ENCODE data around the gene TREML1.
"Not testable (repeated sequence)": the region's sequence is repeated elsewhere in the genome, so short reads cannot be mapped to it uniquely, and the experiment has no call there.

TREML1 gene

GRCh38 chr6:41159415-41160082, 5.4 kb upstream of the TREML1 start:
- in situ Hi-C loops (cut with HindIII; ENCODE audit: low pct_ligation_motif_present, low pct_unique_long_range_greater_than_20kb, low sequenced_read_pairs) = no loop called here
- no peak for DNase-seq

- in situ Hi-C loops (cut with HindIII; ENCODE audit: low pct_ligation_motif_present, low pct_unique_long_range_greater_than_20kb, low sequenced_read_pairs) = no loop called here
Measured at GRCh38 chr6:41157323-41157722, 3.2 kb upstream of the TREML1 start.

GRCh38 chr6:41156771-41157170, 2.6 kb upstream of the TREML1 start:
- DNase-seq = no peak
- in situ Hi-C loops (cut with HindIII; ENCODE audit: low pct_ligation_motif_present, low pct_unique_long_range_greater_than_20kb, low sequenced_read_pairs) = no loop called here

More at GRCh38 chr6:41157323-41157722, 3.2 kb upstream of the TREML1 start:
- no peak for DNase-seq

DNA sequence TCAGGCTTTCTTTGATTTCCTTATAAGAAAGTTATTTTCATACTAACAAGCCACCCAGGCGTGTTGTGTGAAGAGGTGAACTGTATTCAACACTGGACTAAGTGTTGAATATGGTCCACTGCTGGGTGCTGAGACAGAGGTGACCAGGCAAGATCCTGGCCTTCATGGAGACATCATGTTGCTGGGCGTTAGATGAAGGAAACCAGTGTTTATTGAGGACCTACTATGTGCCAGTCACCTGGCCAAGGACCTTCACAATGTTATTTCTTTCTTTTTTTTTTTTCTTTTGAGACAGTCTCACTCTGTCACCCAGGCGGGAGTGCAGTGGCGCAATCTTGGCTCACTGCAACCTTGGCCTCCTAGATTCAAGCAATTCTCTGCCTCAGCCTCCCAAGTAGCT, 1.9 kb upstream of the TREML1 start:
- in situ Hi-C loops (cut with HindIII; ENCODE audit: low pct_ligation_motif_present, low pct_unique_long_range_greater_than_20kb, low sequenced_read_pairs) = no loop called here

GRCh38 chr6:41155132-41155805, 1.1 kb upstream of the TREML1 start:
- DNase-seq = no peak
- in situ Hi-C loops (cut with HindIII; ENCODE audit: low pct_ligation_motif_present, low pct_unique_long_range_greater_than_20kb, low sequenced_read_pairs) = no loop called here

More for the DNA sequence above, 1.9 kb upstream of the TREML1 start:
- DNase-seq = no peak

GRCh38 chr6:41153451-41153850, 696 bp downstream of the TREML1 start:
- DNase-seq = no peak
- in situ Hi-C loops (cut with HindIII; ENCODE audit: low pct_ligation_motif_present, low pct_unique_long_range_greater_than_20kb, low sequenced_read_pairs) = no loop called here

GRCh38 chr6:41150671-41151070, 3.5 kb downstream of the TREML1 start:
- no peak for DNase-seq
- in situ Hi-C loops (cut with HindIII; ENCODE audit: low pct_ligation_motif_present, low pct_unique_long_range_greater_than_20kb, low sequenced_read_pairs) = no loop called here

- in situ Hi-C loops (cut with HindIII; ENCODE audit: low pct_ligation_motif_present, low pct_unique_long_range_greater_than_20kb, low sequenced_read_pairs) = no loop called here
- no peak for DNase-seq
Measured at GRCh38 chr6:41147917-41148316, 6.2 kb downstream of the TREML1 start.

- no peak for DNase-seq
- in situ Hi-C loops (cut with HindIII; ENCODE audit: low pct_ligation_motif_present, low pct_unique_long_range_greater_than_20kb, low sequenced_read_pairs) = no loop called here
Measured at GRCh38 chr6:41136911-41137310, 17.2 kb downstream of the TREML1 start.

DNA sequence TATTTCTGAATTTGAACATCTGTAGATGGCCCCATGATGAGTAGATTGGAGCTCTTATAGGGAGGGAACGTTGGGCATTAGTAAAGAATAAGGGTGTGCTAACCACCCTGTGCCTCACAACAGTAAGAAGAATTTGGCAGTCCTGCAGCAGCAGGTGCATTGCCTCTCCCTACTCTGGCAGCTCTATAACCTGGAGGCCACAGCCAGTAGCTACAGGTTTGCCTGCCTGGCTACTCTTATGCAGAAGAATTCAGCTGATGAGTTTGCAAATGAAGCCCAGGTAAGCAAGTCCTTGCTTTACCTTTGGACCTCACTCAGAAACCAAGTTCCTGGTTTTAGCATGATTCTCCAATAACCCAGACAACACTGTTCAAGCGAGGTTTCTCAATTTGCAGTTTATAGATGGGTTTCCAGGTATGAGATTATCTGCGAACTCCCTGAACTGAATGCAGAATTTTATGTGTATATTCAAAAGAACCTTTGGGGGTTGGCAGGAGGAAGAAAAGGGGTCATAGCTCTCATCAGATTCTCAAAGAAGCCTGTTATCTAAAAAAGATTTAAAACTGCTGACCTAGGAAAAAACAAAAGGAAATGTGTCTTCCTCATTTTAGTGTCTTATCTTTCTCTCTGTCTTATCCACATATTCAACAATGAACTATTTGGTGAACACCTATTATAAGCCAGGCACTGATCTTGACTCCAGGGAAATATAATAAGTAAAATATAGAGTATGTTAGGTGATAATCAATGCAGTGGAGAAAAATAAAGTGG, 18.9 kb downstream of the TREML1 start:
- DNase-seq = no peak
- in situ Hi-C loops (cut with HindIII; ENCODE audit: low pct_ligation_motif_present, low pct_unique_long_range_greater_than_20kb, low sequenced_read_pairs) = no loop called here

GRCh38 chr6:41132254-41132653, 21.9 kb downstream of the TREML1 start:
- in situ Hi-C loops (cut with HindIII; ENCODE audit: low pct_ligation_motif_present, low pct_unique_long_range_greater_than_20kb, low sequenced_read_pairs) = no loop called here

DNA sequence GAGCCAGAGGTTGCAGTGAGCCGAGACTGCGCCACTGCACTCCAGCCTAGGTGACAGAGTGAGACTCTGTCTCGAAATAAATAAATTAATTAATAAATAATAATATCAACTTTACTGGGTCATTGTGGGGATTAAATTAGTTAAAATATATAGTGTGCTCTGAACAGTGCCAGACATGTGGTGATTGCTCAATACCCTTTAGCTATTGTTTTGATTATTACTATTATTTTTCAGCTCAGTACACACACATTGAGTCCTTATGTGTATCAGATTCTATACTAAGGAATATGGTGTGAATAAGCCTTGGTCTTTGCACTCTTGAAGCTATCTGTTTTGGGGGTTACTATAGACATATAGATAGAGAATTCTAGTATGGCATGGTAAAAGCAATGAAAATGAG, 28.9 kb downstream of the TREML1 start:
- DNase-seq = no peak
- in situ Hi-C loops (cut with HindIII; ENCODE audit: low pct_ligation_motif_present, low pct_unique_long_range_greater_than_20kb, low sequenced_read_pairs) = no loop called here

More at GRCh38 chr6:41132254-41132653, 21.9 kb downstream of the TREML1 start:
- DNase-seq = no peak

GRCh38 chr6:41122918-41123317, 31.2 kb downstream of the TREML1 start:
- DNase-seq = no peak
- in situ Hi-C loops (cut with HindIII; ENCODE audit: low pct_ligation_motif_present, low pct_unique_long_range_greater_than_20kb, low sequenced_read_pairs) = no loop called here

DNA sequence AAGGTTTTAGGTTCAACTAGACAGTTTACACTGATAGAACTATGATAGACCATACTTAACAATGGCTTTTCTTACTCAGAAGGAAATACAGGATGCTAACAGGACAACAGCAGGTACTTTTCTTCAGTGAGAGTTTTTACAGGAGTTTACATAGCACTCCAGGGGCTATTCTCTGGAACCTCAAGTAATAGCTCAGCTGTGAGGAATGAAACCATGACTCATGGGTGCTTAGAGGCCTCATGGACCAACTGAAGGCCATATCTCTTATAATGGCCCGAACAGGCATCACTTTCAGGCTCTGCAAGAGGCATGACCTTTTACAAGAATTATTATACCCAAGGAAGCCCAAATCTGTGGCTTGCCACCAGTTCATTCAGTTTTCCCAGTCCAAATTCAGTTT, 31.8 kb downstream of the TREML1 start:
- in situ Hi-C loops (cut with HindIII; ENCODE audit: low pct_ligation_motif_present, low pct_unique_long_range_greater_than_20kb, low sequenced_read_pairs) = no loop called here
- no peak for DNase-seq

GRCh38 chr6:41120058-41120457, 34.1 kb downstream of the TREML1 start:
- no peak for DNase-seq
- in situ Hi-C loops (cut with HindIII; ENCODE audit: low pct_ligation_motif_present, low pct_unique_long_range_greater_than_20kb, low sequenced_read_pairs) = no loop called here

GRCh38 chr6:41119508-41119907, 34.6 kb downstream of the TREML1 start:
- in situ Hi-C loops (cut with HindIII; ENCODE audit: low pct_ligation_motif_present, low pct_unique_long_range_greater_than_20kb, low sequenced_read_pairs) = no loop called here
- DNase-seq = no peak

GRCh38 chr6:41115027-41115426, 39.1 kb downstream of the TREML1 start:
- in situ Hi-C loops (cut with HindIII; ENCODE audit: low pct_ligation_motif_present, low pct_unique_long_range_greater_than_20kb, low sequenced_read_pairs); DNase-seq: not testable (repeated sequence)

- DNase-seq = no peak
- in situ Hi-C loops (cut with HindIII; ENCODE audit: low pct_ligation_motif_present, low pct_unique_long_range_greater_than_20kb, low sequenced_read_pairs) = no loop called here
Measured at GRCh38 chr6:41111017-41111416, 43.1 kb downstream of the TREML1 start.

- no peak for DNase-seq
Measured at GRCh38 chr6:41103847-41104246, 50.3 kb downstream of the TREML1 start.

More at GRCh38 chr6:41103847-41104246, 50.3 kb downstream of the TREML1 start:
- in situ Hi-C loops (cut with HindIII; ENCODE audit: low pct_ligation_motif_present, low pct_unique_long_range_greater_than_20kb, low sequenced_read_pairs) = no loop called here
